GM18519 (cell line): ENCODE results near the gene ETV3.
"Not testable (repeated sequence)": the region's sequence is repeated elsewhere in the genome, so short reads cannot be mapped to it uniquely, and the experiment has no call there.

Source experiments
- ATAC-seq: cut with Tn5 transposase; IDR thresholded peaks from one replicate; pipeline ENCODE4 v1.9.1; 2021; ENCODE audit warnings: mild to moderate bottlenecking, moderate library complexity; ENCODE audit not compliant: unreplicated experiment, low FRiP score

The ETV3 gene

GRCh38 chr1:157114183-157115121 is 23.7 kb downstream of the ETV3 start:
- ATAC-seq: no peak

GRCh38 chr1:157113631-157114030 is 24.6 kb downstream of the ETV3 start:
- no peak for ATAC-seq

DNA sequence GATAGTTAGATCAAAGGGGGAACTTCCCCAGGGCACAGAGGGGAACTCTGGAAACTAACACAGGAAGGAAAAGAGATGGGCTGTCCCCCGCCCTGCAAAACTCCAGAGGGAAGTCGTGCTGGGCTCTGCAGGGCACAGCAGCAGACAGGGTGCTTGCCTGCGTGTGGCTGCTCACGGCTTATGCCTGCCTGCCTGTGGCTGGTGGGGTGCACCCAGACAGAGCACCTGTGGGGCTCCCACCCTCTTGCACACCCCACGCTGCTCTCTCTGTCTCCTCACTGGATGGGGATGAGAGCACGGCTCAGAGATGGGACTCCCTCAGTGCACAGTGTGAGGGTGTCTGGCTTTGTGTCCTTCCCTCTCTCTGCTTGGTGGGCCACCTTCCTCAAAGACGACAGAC is 25.1 kb downstream of the ETV3 start:
- ATAC-seq: no peak

DNA sequence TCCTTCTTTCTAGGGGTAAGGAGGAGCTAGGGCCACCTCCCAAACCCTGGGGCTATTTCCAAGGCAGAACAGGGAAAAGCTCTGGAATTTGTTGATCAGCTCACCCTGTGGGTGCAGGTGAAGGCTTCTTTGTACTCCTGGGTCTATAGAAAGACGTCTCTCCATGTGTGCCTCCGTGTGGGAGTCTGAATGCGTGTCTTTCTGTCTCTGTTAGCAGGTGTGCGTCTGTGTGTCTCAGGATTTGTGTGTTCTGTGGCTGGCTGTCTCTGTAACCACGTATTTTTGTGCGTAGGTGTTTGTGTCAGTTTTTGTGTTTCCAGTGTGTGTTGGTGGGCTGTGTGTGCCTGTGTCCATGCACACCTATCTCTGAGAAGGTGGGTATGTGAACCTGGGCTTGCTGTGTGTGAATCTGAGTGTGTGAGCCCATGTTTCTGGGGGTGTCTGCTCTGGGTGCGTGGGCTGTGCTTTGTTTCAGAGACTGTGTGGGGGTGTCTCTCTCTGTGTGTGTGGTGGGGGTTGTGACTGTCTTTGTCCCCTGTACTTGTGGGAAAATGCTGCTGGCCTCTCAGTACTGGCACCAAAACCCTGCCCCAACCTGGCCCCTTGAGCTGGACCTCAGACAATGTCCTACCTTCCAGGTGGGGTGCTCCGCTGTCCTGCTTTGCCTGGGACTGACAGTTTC is 25.9 kb downstream of the ETV3 start:
- no peak for ATAC-seq

DNA sequence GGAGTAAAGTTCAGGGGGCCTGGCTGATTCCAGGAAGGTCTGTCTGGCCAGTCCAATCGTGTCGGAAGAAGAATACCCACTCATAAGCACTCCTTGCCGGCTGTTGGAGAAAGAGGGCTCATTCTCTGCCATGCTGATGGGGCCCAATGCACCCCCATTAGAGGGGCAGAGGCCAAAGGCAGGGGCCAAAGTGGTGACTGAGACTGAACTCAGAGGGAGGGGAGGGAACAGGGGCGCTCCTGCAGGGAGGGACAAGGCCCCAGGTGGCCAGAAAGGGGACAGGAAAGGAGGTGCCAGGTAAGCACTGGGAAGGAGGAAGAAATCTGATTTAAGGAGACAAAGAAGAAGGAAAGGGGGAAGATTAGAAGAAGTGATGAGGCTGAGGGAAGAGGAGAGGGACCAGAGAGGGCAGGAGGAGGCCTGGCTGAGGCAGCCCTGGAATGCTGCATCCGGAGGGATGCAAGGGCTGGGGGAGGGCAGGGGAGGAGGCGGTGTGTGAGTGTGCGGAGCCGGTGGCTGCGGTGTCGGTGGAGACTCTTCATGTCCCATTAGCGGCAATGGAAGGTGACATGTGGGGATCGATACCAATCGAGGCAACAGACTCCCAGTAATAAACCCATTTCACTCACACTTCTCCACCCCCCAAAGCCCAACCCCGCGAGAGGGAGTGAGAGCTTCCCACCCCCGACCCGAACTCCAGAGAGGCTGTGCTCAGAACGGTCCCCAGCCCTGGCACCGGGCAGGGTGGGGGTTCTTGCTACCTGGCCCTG is 26.6 kb downstream of the ETV3 start:
- ATAC-seq: no peak

DNA sequence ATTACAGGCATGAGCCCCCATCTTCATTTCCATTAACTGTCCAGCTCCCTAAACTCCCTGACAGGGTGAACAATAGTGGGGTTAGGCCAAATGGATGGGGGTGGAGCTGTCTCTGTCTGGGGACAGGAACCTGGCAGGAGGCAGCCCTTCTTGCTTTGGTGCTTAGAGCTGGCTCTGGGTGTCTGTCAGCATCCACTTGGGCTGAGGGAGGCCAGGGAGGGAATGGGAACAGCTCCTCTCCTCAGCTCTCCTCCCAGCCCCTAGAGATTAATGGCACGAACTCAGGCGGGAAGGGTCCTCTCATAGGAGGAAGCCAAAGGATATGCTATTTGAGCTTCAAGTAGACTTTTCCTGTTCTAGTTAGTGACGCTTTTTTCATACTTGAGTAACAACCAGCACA is 27.5 kb downstream of the ETV3 start:
- no peak for ATAC-seq

DNA sequence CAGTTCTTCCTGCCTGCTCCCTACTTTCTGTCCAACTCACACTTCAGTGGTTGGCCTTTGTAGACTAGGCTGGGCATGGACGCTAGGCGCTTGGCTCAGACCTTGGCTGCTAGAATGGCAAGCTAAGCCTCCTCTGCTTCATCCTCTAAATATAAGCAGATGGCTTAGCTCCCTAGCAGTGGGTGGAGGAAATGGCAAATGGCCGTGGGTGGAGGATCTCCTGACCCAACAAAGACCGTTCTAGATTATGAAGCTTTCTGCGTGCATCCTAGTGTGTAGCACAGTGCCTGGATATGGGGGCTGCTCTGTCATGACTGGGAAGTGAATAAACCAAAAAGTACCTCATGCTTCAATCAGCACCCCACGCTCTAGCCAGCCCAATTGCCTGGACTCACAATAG is 28.2 kb downstream of the ETV3 start:
- no peak for ATAC-seq

DNA sequence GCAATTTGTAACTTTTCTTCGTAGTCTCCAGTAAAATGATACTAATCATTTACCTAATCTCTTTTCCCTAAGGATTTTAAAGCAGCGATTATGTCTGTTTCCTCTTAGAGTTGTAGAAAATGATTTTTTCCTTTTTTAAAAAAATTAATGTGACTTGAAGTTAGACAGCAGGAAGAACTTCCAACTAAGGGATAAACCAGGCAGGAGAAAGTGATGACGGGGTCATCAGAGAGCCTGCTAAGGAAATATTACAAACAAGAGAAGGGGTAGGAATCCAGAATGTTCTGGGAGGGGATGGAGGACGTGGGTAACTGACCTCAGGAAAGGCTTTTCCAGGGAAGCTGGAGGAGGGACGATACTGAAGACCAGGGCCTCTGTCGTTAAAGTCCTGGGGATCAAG is 29.7 kb downstream of the ETV3 start:
- no peak for ATAC-seq

GRCh38 chr1:157107702-157108101 is 30.5 kb downstream of the ETV3 start:
- ATAC-seq: no peak

GRCh38 chr1:157106813-157107189 is 31.4 kb downstream of the ETV3 start:
- no peak for ATAC-seq

DNA sequence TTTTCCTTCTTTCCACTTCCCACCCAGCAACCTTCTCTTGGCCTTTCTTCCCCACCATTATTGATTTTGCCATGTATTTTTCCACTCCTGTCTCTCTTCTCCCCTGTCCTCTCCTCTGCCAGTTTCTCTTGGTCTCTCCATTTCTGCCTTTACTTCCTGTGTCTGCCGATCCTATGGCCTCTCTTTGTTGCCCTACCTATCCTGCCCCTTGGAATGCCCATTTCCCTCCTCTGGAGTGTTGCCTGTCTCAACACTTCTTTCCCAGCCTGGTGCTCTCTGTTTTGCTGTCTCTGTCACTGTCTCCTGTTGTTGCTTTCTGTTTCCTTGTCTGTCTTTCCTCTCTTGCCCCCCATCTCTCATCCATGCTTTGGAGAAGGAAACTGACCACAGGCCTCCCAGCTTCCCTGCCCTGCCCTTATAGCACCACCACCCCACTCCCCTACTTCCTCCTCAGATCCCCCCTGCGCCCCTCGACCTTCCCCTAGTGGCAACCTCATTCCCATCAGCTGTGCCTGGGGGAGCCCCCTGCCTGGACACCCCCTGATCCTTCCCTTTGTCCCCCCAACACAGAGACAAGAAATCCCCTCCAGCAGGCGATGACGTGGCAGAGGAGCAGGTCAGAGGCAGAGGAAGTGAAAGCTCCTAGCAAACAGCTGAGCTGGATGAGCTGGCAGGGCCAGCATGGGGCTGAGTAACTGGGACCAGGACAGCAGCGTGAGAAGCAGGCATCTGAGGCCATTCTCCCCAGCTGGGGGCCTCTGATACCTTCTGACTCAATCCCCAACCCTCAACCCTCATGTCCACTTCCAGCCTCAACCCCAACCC is 32.0 kb downstream of the ETV3 start:
- no peak for ATAC-seq

GRCh38 chr1:157105298-157105987 is 32.8 kb downstream of the ETV3 start:
- no peak for ATAC-seq

DNA sequence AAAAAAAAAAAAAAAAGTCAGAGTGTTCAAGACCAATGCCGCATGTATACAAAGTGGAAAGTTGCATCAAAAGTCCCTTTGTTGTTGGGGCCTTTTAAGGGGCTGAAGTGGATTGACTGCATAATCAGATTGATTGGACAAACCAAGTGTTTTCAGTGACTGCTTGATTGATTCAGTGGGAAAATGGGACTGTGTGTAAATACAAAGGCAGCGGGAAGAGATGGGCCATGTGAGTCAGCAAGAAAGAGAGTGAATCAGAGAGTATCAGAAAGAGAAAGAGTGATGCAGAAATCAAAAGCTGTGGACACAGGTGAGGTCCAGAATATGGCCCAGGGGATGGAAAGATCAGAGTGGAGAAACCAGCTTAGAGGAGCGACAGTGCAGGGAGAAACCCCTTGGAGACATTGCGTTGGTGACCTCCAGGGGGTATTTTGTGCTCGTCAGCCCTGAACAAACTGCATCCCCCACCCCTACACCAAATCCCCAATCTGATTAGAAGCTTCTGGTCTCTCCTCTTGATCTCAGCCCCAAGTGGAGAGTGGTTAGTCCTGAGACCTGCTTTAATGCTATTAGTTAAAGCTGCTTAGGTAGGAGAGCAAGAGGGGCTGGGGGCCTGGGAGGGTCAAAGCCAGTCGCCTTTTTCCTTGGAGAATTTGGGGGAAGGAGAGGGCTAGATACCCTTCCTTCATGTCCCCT is 33.4 kb downstream of the ETV3 start:
- ATAC-seq: no peak

- no peak for ATAC-seq
Observed at GRCh38 chr1:157103268-157103667, 34.9 kb downstream of the ETV3 start.

DNA sequence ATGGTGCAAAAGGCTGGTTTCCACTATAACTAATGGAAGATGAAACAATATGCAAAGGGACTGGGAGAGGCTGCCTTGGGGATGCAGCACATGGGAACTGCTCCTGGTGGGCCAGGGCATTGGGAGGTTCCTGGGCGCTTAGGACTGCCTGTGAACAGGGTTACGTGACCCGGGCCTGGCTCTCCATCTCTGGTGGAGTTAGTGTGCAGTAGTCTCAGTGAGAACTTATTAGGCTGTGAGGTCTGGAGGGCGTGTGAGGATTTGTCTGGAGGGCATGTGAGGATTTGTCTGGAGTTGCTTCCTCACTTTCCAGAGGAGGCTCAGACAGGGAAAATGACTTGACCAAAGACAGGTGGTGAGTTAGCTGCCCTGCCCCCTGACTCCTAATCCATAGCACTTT is 37.0 kb downstream of the ETV3 start:
- no peak for ATAC-seq

GRCh38 chr1:157099633-157100009 is 38.6 kb downstream of the ETV3 start, which contains the start of gene ETV3L:
TSS of gene ETV3L (minus strand) at chr1:157099808. CDS start at chr1:157099523, 285 bp downstream.
- no peak for ATAC-seq

DNA sequence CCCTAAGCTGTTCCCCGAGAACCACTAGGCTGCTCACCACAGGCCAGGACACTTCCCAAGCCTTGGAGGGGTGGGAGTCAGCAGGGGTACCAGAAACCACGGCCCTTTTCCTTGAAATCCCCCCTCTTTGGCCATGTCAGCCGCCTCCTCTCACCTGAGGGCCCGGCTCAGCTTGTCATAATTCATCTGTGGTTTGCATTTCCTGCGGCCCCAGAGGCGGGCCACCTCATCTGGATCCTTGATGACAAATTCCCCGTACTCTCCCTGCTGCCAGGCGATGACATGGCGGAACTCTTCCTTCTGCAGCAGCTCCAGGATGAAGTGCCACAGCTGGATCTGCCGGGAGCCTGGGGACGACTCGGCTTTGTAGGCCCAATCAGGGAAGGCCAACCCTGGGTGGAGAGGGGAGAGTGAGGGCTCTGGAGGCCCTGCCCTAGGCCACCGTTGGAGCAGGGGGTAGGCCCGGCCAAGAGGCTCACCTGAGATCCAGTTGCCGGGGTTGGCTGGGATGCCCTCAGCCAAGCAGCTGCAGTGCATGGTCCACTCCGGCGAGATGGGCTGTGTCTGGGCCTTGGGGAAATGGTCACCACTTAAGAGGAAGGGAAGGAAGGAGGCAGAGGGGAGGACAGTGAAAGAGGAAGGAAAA is 39.1 kb downstream of the ETV3 start:
- ATAC-seq: not testable (repeated sequence)

DNA sequence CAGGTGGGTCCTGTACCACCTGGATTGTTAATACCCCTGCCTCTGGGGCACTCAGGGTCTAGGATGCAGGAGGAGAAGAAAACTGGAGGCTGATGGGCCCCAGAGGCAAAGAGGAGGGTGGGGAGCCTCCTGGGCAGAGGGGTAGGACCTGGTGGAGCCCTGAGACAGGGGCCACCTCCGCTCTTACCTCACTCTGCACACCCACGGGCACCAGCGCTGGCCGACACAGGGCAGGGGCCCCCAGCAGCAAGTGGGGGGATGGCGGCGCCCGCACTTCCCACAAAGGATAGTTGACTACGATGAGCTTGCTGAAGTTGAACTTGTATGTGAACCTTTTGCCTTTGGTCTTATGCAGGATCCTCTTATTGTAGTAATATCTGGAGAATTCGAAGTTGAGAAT is 39.7 kb downstream of the ETV3 start:
- no peak for ATAC-seq

DNA sequence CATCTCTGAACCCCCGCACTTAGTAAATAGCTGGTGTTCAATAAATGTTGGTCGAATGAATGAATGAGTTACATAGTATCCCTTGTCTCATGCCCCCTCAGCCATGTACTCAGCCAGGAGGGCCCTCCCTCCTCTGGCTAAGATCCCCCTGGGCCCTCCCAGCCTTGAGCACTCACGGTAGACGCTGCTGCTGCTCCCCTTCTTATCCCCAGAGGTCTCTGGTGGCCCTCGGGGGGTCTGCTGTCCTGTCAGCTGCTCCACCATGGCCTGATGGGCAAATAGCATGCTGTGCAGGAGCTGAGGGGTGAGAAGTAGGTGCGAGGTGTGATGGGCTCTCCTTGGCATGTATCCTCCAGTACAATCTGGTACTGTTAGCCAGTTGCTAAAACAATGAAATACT is 40.5 kb downstream of the ETV3 start:
- ATAC-seq: no peak
